K562 (cell line): ENCODE data around the gene BTBD16. TPM values are rescaled to one million over a fixed set of nuclear protein-coding genes. Genes with fewer than 3 reads are reported as not detected.

ENCODE experiments used
- CXXC5 ChIP-seq: fragments of 250-450 bp; sonication (Bioruptor Pico); IDR thresholded peaks from 2 replicates; pipeline ENCODE4 v1.8.0; 2022; ENCODE audit warnings: inconsistent platforms, mild to moderate bottlenecking, moderate library complexity
- FOXA3 ChIP-seq, 2 experiments: fragments of 450-650 bp in 1 of 2; sonication (generic) in 1 of 2; formaldehyde crosslinking; IDR thresholded peaks in 1 of 2; conservative IDR thresholded peaks in 1 of 2; 2 replicates each; pipeline versions ENCODE4 v1.4.0 to v1.8.0; 2020 to 2022; ENCODE audit warnings: mild to moderate bottlenecking in 2 of 2, missing genetic modification reagents in 1 of 2
- JUNB ChIP-seq: fragments of 450-650 bp; formaldehyde crosslinking; conservative IDR thresholded peaks from 2 replicates; pipeline ENCODE4 v1.4.0; 2020; ENCODE audit warnings: mild to moderate bottlenecking
- KLF1 ChIP-seq: fragments of 450-650 bp; IDR thresholded peaks from 2 replicates; pipeline ENCODE4 v1.6.1; 2016; ENCODE audit warnings: missing genetic modification characterization, missing compliant biosample characterization
- MGA ChIP-seq: fragments of 450-650 bp; IDR thresholded peaks from 2 replicates; pipeline ENCODE4 v1.6.1; 2016; ENCODE audit warnings: mild to moderate bottlenecking, moderate library complexity
- MLX ChIP-seq, 2 experiments: fragments of 450-650 bp in 1 of 2; sonication (generic) in 1 of 2; formaldehyde crosslinking; conservative IDR thresholded peaks; 2 replicates each; pipeline versions ENCODE4 v1.4.0 to v1.8.1; 2020 to 2022; ENCODE audit warnings: mild to moderate bottlenecking in 1 of 2, missing genetic modification reagents in 1 of 2
- NCOA1 ChIP-seq: fragments of 450-650 bp; IDR thresholded peaks from 2 replicates; pipeline ENCODE4 v1.6.1; 2016; ENCODE audit warnings: low read depth
- PPARD ChIP-seq: fragments of 250-450 bp; sonication (Bioruptor Pico); IDR thresholded peaks from 2 replicates; pipeline ENCODE4 v1.8.0; 2022; ENCODE audit warnings: inconsistent platforms, mild to moderate bottlenecking, moderate library complexity
- PRMT5 ChIP-seq: sonication (generic); formaldehyde crosslinking; IDR thresholded peaks from 2 replicates; pipeline ENCODE4 v1.5.0; 2020; ENCODE audit warnings: missing genetic modification reagents
- PURB ChIP-seq: sonication (generic); formaldehyde crosslinking; IDR thresholded peaks from 2 replicates; pipeline ENCODE4 v1.9.0; 2021; ENCODE audit warnings: low read depth, mild to moderate bottlenecking, missing genetic modification reagents
- RBFOX2 ChIP-seq: fragments of 200-400 bp; formaldehyde crosslinking; IDR thresholded peaks from 2 replicates; pipeline ENCODE4 v1.6.1; 2017; ENCODE audit warnings: low read depth, mild to moderate bottlenecking, low read length, moderate library complexity
- SMAD3 ChIP-seq: fragments of 450-650 bp; formaldehyde crosslinking; conservative IDR thresholded peaks from 2 replicates; pipeline ENCODE4 v1.4.0; 2020; ENCODE audit warnings: mild to moderate bottlenecking
- THRB ChIP-seq: fragments of 450-650 bp; formaldehyde crosslinking; conservative IDR thresholded peaks from 2 replicates; pipeline ENCODE4 v1.4.0; 2022; ENCODE audit warnings: mild to moderate bottlenecking, missing genetic modification characterization
- U2AF2 ChIP-seq: fragments of 200-400 bp; formaldehyde crosslinking; optimal IDR thresholded peaks from 2 replicates; pipeline ENCODE3; 2017; ENCODE audit warnings: low read depth, mild to moderate bottlenecking, low read length
- ZNF184 ChIP-seq: sonication (generic); formaldehyde crosslinking; IDR thresholded peaks from 2 replicates; pipeline ENCODE4 v1.5.0; 2020; ENCODE audit warnings: missing genetic modification reagents
- polyA plus RNA-seq, 8 experiments: library from polyadenylated mRNA; depleted of rRNA in 4 of 8; stranded (reverse) in 5 of 8; unstranded in 3 of 8; fragments of >200 nt; fragmentation: Nextera tagmentation in 2 of 8; fragmentation: Illumina TruSeq in 1 of 8; extraction: Ambion mirVana in 2 of 8; extraction: Trizol in 1 of 8; gene quantifications; 2 replicates each; pipeline versions ENCODE4 v1.2.1 to v1.2.3, GENCODE V29; 2011 to 2014; ENCODE audit warnings: inconsistent platforms in 1 of 8, missing spikeins in 1 of 8
- total RNA-seq, 7 experiments: library from RNA; depleted of rRNA in 6 of 7; stranded (reverse); fragments of >200 nt in 6 of 7; fragmentation: Illumina TruSeq in 2 of 7; extraction: Trizol in 2 of 7; gene quantifications; 2 replicates each; pipeline versions ENCODE4 v1.2.1 to v1.2.3, GENCODE V29; 2011 to 2021; ENCODE audit warnings: low replicate concordance in 1 of 7

The BTBD16 gene
- total and polyA plus RNA-seq, 9 of the 15 experiments (the other 6 are each of a cell fraction or from before 2014, with no cell fraction given) = 0.11 TPM; not detected in 8

GRCh38 chr10:122374237-122374858 lies 103.3 kb downstream of the BTBD16 start, which contains the start of gene PLEKHA1 (continued):
- no peak for TF ChIP-seq NCOA1
- peak; percentile 83 for TF ChIP-seq CXXC5 (CRISPR knock-in tag)
- no peak for TF ChIP-seq JUNB (CRISPR knock-in tag)
- no peak for TF ChIP-seq PRMT5 (CRISPR knock-in tag)
- 0 out of 2 replicates have a peak, but pooled peaks have one; percentile 21 for TF ChIP-seq RBFOX2
- TF ChIP-seq PURB (CRISPR knock-in tag) = no peak
- no peak for TF ChIP-seq MLX (CRISPR knock-in tag; conservative IDR thresholded peaks at IDR 0.05)
- TF ChIP-seq FOXA3 (CRISPR knock-in tag; conservative IDR thresholded peaks at IDR 0.05 in 1 of 2, IDR thresholded peaks at IDR 0.05 in 1 of 2) = no peak
- no peak for TF ChIP-seq SMAD3 (CRISPR knock-in tag)
- no peak for TF ChIP-seq U2AF2
- TF ChIP-seq MGA = no peak
- no peak for TF ChIP-seq KLF1 (tag)
- no peak for TF ChIP-seq ZNF184
- TF ChIP-seq THRB (CRISPR knock-in tag) = no peak
- TF ChIP-seq PPARD (CRISPR knock-in tag) = no peak
